ENCODE results near the gene TSHZ2. TPM values are rescaled to one million over a fixed set of nuclear protein-coding genes. Genes with fewer than 3 reads are reported as not detected.

The TSHZ2 gene
- total RNA-seq, 1 experiment from 2014 or later = 0.07 TPM

DNA sequence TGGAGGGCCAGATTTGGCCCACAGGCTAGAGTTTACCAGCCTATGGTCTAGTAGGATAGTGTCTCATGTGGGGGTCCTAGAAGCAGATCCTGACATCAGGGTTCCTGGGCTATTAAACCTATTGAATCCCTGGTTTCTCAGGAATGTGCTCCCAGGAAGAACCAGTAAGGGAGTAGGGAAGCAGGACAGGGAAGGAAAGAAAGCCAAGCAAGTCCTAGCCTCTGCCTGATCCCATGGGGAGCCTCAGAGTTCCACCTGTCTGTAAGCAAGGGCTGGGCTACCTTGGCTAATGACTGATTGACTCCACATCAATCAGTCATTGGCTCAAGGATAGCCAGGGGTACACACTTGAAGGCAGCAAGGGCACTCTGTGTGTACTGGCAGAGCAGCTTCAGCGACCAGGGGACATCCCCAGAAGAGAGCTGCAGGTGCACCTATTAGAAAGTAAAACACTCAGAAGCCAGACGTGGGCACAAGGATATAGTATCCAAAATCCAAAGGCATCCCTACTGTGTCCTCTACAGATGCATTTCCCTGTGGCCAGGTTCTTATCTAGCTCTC, 309.5 kb downstream of the TSHZ2 start:
- no peak overlapping the region for H3K4me3 ChIP-seq (replicated peaks in 1 of 2; ENCODE audit: low read depth in 1 of 2, low read length in 2 of 2)
- H4K20me1 ChIP-seq (ENCODE audit: insufficient read depth) = no peaks in the 10 kb centered on the region
- no peaks in the 10 kb centered on the region for H3K36me3 ChIP-seq (ENCODE audit: control insufficient read depth in 1 of 2, insufficient read depth in 2 of 2, low read length in 2 of 2)
- no peaks in the 10 kb centered on the region for H3K4me1 ChIP-seq (ENCODE audit: control insufficient read depth in 1 of 2, insufficient read depth in 2 of 2, low read length in 2 of 2)
- H3K9me2 ChIP-seq (ENCODE audit: insufficient read depth) = no peaks in the 10 kb centered on the region
- CTCF ChIA-PET = no interaction called here
- no peak overlapping the region for H3K9ac ChIP-seq (ENCODE audit: low read length)
- intact Hi-C loops (cut with micrococcal nuclease) = no loop called here
- no peak overlapping the region for H3K4me2 ChIP-seq (ENCODE audit: low read length)
- H3K79me2 ChIP-seq (ENCODE audit: insufficient read depth, low read length) = no peaks in the 10 kb centered on the region
- ATAC-seq (no peak), DNase-seq (ENCODE audit: low read depth, low spot score) (no peak)
- H3K27me3 ChIP-seq (ENCODE audit: insufficient read depth, low read length) = peaks cover 50% of the 10 kb centered on the region
- no peak overlapping the region for H3K27ac ChIP-seq (ENCODE audit: low read depth, low read length)
- BruUV-seq (replicated peaks) = no TSS peak
- POLR2A ChIA-PET = no interaction called here
- H3K9me3 ChIP-seq (ENCODE audit: control insufficient read depth in 1 of 2, insufficient read depth in 1 of 2, low read depth in 1 of 2, low read length in 2 of 2) = no peaks in the 10 kb centered on the region
- no peak overlapping the region for H2AFZ ChIP-seq (ENCODE audit: low read depth, low read length, poor library complexity, severe bottlenecking)
- RAD21 ChIA-PET (ENCODE audit: low non-redundant PET in 1 of 2, low total read pairs in 2 of 2, uncharacterized antibody in 2 of 2, unreplicated experiment in 2 of 2) = no interaction called here
- TF ChIP-seq, protein P1, sequence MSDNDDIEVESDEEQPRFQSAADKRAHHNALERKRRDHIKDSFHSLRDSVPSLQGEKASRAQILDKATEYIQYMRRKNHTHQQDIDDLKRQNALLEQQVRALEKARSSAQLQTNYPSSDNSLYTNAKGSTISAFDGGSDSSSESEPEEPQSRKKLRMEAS (IDR thresholded peaks at IDR 0.05) = no peak
- TF ChIP-seq ZFX (IDR thresholded peaks at IDR 0.05) = no peak
- TF ChIP-seq ZNF274 (IDR thresholded peaks at IDR 0.05; ENCODE audit: low read depth, low read length) = no peak
- TF ChIP-seq, protein P2, sequence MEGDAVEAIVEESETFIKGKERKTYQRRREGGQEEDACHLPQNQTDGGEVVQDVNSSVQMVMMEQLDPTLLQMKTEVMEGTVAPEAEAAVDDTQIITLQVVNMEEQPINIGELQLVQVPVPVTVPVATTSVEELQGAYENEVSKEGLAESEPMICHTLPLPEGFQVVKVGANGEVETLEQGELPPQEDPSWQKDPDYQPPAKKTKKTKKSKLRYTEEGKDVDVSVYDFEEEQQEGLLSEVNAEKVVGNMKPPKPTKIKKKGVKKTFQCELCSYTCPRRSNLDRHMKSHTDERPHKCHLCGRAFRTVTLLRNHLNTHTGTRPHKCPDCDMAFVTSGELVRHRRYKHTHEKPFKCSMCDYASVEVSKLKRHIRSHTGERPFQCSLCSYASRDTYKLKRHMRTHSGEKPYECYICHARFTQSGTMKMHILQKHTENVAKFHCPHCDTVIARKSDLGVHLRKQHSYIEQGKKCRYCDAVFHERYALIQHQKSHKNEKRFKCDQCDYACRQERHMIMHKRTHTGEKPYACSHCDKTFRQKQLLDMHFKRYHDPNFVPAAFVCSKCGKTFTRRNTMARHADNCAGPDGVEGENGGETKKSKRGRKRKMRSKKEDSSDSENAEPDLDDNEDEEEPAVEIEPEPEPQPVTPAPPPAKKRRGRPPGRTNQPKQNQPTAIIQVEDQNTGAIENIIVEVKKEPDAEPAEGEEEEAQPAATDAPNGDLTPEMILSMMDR (IDR thresholded peaks at IDR 0.05 in 2 of 3, conservative IDR thresholded peaks at IDR 0.05 in 1 of 3; ENCODE audit: borderline replicate concordance in 1 of 3, insufficient read depth in 1 of 3, low read depth in 2 of 3, low read length in 2 of 3) = no peak
- TF ChIP-seq, protein P3, sequence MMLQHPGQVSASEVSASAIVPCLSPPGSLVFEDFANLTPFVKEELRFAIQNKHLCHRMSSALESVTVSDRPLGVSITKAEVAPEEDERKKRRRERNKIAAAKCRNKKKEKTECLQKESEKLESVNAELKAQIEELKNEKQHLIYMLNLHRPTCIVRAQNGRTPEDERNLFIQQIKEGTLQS (IDR thresholded peaks at IDR 0.05) = no peak
- TF ChIP-seq POLR2AphosphoS5 (IDR thresholded peaks at IDR 0.05; ENCODE audit: low read depth, low read length) = no peak
- TF ChIP-seq SRF (IDR thresholded peaks at IDR 0.05; ENCODE audit: low read depth) = no peak
- TF ChIP-seq SP1 (IDR thresholded peaks at IDR 0.05; ENCODE audit: low read depth) = no peak
- TF ChIP-seq RAD21 (IDR thresholded peaks at IDR 0.05; ENCODE audit: low read depth) = no peak
- no peak for TF ChIP-seq EZH2phosphoT487 (IDR thresholded peaks at IDR 0.05; ENCODE audit: borderline replicate concordance)
- TF ChIP-seq EGR1 (IDR thresholded peaks at IDR 0.05; ENCODE audit: low read depth) = no peak
- TF ChIP-seq FOSL1 (IDR thresholded peaks at IDR 0.05; ENCODE audit: low read depth) = no peak
- no peak for TF ChIP-seq EZH2 (IDR thresholded peaks at IDR 0.05)
- TF ChIP-seq ELF1 (IDR thresholded peaks at IDR 0.05; ENCODE audit: borderline replicate concordance, low read depth) = no peak
- no peak for TF ChIP-seq SIN3A (IDR thresholded peaks at IDR 0.05; ENCODE audit: low read depth)
- TF ChIP-seq CBX3 (IDR thresholded peaks at IDR 0.05; ENCODE audit: low read depth) = no peak
- TF ChIP-seq, protein P4, sequence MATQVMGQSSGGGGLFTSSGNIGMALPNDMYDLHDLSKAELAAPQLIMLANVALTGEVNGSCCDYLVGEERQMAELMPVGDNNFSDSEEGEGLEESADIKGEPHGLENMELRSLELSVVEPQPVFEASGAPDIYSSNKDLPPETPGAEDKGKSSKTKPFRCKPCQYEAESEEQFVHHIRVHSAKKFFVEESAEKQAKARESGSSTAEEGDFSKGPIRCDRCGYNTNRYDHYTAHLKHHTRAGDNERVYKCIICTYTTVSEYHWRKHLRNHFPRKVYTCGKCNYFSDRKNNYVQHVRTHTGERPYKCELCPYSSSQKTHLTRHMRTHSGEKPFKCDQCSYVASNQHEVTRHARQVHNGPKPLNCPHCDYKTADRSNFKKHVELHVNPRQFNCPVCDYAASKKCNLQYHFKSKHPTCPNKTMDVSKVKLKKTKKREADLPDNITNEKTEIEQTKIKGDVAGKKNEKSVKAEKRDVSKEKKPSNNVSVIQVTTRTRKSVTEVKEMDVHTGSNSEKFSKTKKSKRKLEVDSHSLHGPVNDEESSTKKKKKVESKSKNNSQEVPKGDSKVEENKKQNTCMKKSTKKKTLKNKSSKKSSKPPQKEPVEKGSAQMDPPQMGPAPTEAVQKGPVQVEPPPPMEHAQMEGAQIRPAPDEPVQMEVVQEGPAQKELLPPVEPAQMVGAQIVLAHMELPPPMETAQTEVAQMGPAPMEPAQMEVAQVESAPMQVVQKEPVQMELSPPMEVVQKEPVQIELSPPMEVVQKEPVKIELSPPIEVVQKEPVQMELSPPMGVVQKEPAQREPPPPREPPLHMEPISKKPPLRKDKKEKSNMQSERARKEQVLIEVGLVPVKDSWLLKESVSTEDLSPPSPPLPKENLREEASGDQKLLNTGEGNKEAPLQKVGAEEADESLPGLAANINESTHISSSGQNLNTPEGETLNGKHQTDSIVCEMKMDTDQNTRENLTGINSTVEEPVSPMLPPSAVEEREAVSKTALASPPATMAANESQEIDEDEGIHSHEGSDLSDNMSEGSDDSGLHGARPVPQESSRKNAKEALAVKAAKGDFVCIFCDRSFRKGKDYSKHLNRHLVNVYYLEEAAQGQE (IDR thresholded peaks at IDR 0.05; ENCODE audit: low read depth) = no peak
- no peak for TF ChIP-seq POLR2A (IDR thresholded peaks at IDR 0.05; ENCODE audit: borderline replicate concordance, extremely low read depth, insufficient read depth, insufficient read length)
- TF ChIP-seq, protein P5, sequence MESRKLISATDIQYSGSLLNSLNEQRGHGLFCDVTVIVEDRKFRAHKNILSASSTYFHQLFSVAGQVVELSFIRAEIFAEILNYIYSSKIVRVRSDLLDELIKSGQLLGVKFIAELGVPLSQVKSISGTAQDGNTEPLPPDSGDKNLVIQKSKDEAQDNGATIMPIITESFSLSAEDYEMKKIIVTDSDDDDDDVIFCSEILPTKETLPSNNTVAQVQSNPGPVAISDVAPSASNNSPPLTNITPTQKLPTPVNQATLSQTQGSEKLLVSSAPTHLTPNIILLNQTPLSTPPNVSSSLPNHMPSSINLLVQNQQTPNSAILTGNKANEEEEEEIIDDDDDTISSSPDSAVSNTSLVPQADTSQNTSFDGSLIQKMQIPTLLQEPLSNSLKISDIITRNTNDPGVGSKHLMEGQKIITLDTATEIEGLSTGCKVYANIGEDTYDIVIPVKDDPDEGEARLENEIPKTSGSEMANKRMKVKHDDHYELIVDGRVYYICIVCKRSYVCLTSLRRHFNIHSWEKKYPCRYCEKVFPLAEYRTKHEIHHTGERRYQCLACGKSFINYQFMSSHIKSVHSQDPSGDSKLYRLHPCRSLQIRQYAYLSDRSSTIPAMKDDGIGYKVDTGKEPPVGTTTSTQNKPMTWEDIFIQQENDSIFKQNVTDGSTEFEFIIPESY (IDR thresholded peaks at IDR 0.05; ENCODE audit: extremely low read depth, insufficient replicate concordance, low read length) = no peak
- no peak for TF ChIP-seq CEBPB (IDR thresholded peaks at IDR 0.05; ENCODE audit: low read depth)

Data from HCT116 (cell line).